Dendritic cell treated with granulocyte-macrophage colony-stimulating factor and Interleukin-4, amounts not matched to agents 40 ng/mL and 50 ng/mL, for 4 days (primary cell): ENCODE data around the gene TRIM17.

Experiments used
- H3K27ac Mint-ChIP-seq: one replicate; pipeline ENCODE4 v1.8.0; 2022; ENCODE audit warnings: mild to moderate bottlenecking, mixed read lengths
- H3K27me3 Mint-ChIP-seq: one replicate; pipeline ENCODE4 v1.8.0; 2022; ENCODE audit warnings: mild to moderate bottlenecking, mixed read lengths
- H3K36me3 Mint-ChIP-seq: one replicate; pipeline ENCODE4 v1.8.0; 2022; ENCODE audit warnings: low read depth, mixed read lengths
- H3K4me1 Mint-ChIP-seq: one replicate; pipeline ENCODE4 v1.8.0; 2022; ENCODE audit warnings: low read depth, mixed read lengths
- H3K4me3 Mint-ChIP-seq: one replicate; pipeline ENCODE4 v1.8.0; 2022; ENCODE audit warnings: mild to moderate bottlenecking, moderate library complexity, mixed read lengths
- H3K9me3 Mint-ChIP-seq: one replicate; pipeline ENCODE4 v1.8.0; 2022; ENCODE audit warnings: mixed read lengths
- intact Hi-C: fragments of 100-400 bp; cut with micrococcal nuclease; formaldehyde crosslinking; loops from one replicate; pipeline ENCODE4 v1.15.0; 2022

Gene TRIM17

DNA sequence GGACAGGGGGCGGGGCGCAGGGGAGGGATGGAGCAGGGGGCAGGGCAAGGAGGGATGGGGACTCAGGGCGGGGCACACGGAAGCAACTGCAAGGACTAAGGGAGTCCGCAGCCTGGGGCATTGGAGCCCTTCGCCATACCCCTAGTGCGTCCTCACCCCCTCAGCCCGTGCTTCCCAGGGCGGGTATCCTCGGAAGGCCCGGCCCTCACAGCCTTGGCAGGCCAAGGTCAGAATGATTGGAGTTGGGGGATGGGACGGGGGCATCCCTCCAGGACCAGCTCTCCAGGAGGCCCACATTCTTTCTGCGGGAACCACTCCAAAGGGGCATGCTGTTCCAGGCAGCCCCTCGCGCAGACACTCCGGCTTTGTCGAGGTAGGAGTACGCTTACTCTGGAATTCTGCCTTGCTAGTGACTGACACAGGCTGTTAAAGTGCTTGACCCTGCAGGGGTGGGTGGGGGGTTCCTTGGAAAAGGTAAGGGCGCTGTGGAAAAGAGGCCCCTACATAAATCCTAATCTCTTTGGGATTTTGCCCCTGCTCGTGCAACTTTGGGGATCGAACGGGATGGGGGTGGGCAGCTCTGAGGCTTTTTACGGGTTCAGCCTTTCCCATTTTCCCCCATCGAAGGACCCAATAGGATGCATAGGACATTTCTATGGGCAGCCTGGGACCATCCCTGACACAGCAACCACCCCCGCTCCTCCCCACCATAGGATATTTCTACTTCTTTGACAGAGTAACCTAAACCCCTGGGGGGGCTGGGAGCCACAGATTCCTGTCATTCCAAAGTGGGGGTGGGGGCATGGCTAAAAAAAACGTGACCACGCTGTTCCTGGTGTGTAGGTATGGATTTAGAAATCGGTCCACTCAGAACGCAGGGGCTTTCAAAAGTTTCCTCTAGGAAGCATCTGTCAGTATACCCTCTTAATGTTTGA lies 9.3 kb downstream of the TRIM17 start:
- Mint-ChIP-seq H3K27me3 (no peaks in the 10 kb centered on the region), H3K9me3 (no peaks in the 10 kb centered on the region), H3K36me3 (peaks cover 58% of the 10 kb centered on the region), H3K4me1 (peaks cover 55% of the 10 kb centered on the region), H3K4me3 (peak overlapping the region; percentile 96), H3K27ac (peak overlapping the region; percentile 92)
- intact Hi-C loops = loop anchor here (2.0 to 10.0 kb wide), 3 partner anchors 51 to 843 kb away; partner anchors contain the start of genes C1orf35, MRPL55 and ZNF678

DNA sequence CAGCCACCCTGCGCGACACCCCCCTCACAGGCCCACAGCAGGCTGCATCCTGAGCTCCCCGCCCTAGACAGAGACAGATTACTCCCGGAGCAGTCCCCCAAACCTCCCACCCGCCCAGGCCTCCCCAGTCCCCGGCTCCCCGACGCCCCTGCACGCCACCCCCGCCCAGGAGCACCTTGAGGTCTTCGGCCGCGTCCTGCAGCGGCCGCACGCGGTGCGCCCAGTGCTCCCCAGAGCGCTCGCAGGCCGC lies 10.8 kb downstream of the TRIM17 start:
- peaks cover 70% of the 10 kb centered on the region for H3K4me1 Mint-ChIP-seq
- peak overlapping the region; percentile 96 for H3K4me3 Mint-ChIP-seq
- intact Hi-C loops = loop anchor here (2.0 to 10.0 kb wide), 3 partner anchors 53 to 841 kb away; partner anchors contain the start of genes C1orf35, MRPL55 and ZNF678
- H3K36me3 Mint-ChIP-seq = peaks cover 62% of the 10 kb centered on the region
- H3K27ac Mint-ChIP-seq = peak overlapping the region; percentile 92
- no peaks in the 10 kb centered on the region for H3K9me3 Mint-ChIP-seq
- no peaks in the 10 kb centered on the region for H3K27me3 Mint-ChIP-seq

DNA sequence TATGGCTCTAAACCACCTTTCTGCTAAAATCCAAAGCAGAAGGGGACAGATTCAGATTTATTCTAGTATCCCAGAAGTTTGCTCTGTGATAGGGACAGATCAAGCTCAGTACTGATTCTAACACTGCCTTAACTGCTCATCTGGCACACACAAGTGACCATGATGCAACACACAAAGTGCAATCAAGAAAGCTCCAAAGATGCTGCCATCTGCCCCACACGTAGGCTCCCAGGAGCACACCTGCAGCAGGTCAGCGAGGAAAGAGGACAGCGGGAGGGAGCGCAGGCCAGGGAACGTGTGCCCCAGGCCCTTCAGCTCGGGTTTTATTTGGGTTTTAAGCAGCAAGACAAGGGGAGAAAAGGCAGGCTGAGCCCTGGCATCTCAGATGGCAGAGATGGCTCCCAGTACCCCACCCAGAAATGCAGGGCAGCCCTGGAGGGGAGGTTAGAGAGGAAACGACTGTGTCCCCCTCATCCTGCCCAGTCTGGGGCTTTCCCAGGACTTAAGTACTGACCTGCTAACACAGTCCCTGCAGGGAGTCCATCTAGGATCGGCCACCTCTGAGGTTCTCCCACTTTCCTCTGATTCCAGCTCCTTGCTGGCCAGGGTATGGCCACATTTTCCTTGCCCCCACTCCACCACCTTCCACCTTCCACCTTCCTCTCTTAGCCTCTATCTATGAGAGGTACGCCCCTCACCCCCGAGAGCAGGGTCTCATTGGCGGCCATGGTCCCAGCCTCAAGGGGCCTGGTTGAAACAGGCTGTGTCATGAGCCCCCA lies 11.3 kb downstream of the TRIM17 start:
- Mint-ChIP-seq H3K9me3 (no peaks in the 10 kb centered on the region), H3K27me3 (no peaks in the 10 kb centered on the region), H3K4me1 (peaks cover 72% of the 10 kb centered on the region), H3K4me3 (peak overlapping the region; percentile 96), H3K36me3 (peaks cover 62% of the 10 kb centered on the region), H3K27ac (peak overlapping the region; percentile 92)
- intact Hi-C loops = loop anchor here (10.0 kb wide), 2 partner anchors 301 to 841 kb away; partner anchors contain the start of genes C1orf35, MRPL55 and ZNF678

DNA sequence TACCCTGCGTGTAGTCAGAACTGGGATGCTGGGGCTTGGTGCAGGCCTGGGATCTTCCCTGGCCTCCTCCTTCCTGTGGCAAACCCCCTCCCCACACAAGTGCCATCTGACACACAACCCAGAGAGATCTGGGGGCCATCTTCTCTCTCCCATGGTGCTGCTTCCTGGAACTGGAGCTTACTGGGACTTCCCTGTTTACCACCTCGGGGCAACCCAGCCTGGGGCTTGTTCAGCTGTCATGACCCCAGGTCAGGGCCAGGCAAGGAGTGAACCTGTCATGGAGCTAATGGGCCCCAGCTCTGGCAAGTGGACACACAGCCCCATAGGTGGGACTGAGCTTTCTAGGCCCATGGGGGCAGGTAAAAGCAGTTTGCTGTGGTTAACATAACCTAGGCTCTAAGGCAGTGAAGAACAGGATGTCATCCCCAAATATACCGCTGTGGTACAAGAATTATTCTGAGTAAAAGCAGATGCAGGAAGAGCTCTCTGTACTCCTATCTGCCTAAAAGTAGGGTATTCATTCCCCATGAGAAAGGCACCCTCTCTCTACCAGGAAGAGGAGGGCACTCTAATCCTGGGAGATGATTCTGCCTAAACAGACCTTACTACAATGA lies 12.4 kb downstream of the TRIM17 start:
- Mint-ChIP-seq H3K9me3 (no peaks in the 10 kb centered on the region), H3K36me3 (peaks cover 69% of the 10 kb centered on the region), H3K4me1 (peaks cover 75% of the 10 kb centered on the region), H3K4me3 (peak overlapping the region; percentile 24), H3K27me3 (no peaks in the 10 kb centered on the region), H3K27ac (peak overlapping the region; percentile 50)
- intact Hi-C loops = loop anchor here (10.0 kb wide), 2 partner anchors 299 to 839 kb away; partner anchors contain the start of genes C1orf35, MRPL55 and ZNF678

DNA sequence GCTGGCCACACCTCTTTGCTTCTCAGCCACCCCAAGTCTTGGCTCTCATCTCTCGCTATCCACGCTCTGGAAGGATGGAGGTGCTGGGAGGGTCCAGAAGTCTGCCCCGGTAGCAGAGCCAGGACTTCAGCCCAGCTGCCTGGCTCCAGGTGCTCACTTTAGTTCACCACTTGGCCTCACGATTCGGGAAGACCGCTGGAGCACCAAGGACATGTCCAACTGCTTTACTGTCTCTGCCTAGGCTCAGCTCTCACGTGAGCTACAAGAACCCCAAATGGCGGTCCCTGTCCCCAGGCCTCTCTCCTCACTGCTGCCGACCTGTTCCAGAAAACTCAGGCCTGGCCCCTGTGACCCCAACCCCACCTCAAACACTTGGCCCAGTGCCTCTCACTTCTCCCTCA lies 13.4 kb downstream of the TRIM17 start:
- H3K4me3 Mint-ChIP-seq = no peak overlapping the region
- peaks cover 66% of the 10 kb centered on the region for H3K4me1 Mint-ChIP-seq
- intact Hi-C loops = loop anchor here (10.0 kb wide), 2 partner anchors 298 to 838 kb away; partner anchors contain the start of genes C1orf35, MRPL55 and ZNF678
- H3K27me3 Mint-ChIP-seq = no peaks in the 10 kb centered on the region
- peak overlapping the region; percentile 4 for H3K27ac Mint-ChIP-seq
- peaks cover 78% of the 10 kb centered on the region for H3K36me3 Mint-ChIP-seq
- no peaks in the 10 kb centered on the region for H3K9me3 Mint-ChIP-seq

DNA sequence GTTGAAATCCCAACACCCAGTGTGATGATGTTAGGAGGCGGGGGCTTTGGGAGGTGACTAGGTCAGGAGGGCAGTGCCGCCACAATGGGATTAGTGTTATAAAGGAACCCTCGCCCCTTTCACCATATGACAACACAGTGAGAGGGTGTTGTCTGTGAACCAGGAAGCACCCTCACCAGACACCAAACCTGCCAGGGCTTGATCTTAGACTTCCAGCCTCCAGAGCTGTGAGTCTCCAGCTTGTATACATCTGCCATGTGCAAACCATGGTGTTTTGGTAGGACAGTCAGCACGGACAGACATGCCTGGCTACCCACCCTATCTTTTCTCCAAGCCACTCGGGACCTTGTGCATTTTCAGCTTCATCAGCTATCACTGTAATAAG lies 14.0 kb downstream of the TRIM17 start:
- Mint-ChIP-seq H3K9me3 (no peaks in the 10 kb centered on the region), H3K27me3 (no peaks in the 10 kb centered on the region), H3K27ac (no peak overlapping the region), H3K4me3 (no peak overlapping the region), H3K36me3 (peaks cover 84% of the 10 kb centered on the region), H3K4me1 (peaks cover 60% of the 10 kb centered on the region)
- intact Hi-C loops = loop anchor here (10.0 kb wide), 2 partner anchors 298 to 838 kb away; partner anchors contain the start of genes C1orf35, MRPL55 and ZNF678

DNA sequence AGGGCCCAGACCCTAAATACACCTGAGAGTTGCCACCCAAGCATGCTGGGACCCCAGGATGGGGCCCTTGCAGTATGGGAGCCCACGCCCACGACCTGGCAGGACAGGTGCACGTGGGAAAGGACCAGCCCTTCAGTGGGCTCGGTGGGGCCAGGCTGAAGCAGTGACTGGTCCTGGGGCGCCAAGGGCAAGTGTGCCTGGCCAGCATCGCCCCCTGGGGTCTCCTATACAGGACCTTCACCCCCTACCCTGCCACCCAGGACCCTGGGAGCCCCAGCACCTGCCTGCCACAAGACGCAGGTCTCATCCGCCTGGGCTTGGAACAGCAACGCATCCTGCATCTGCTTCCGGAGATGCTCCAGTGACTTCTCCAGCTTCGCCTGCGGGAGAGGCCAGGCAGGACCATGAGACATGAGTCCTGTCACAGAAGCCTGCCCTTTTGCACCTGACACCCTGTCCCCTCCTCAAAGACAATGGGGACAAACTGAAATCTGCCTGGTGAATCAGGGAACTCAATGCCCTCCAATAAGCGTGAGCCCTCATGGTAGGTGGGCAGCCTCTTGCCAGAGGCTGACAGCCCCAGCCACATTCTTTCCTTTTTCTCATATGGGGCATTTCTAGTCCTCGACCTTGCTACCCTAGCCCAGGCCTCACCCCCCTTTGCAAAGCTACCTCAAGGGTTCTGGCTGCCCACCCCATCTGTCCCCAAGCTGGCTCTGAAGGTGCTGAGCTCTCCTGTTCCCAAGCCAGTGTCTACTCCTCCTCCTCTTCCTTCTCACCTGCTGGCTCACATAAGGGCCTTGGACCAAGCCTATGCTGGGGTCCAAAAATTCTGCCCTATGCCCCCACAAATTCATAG lies 14.7 kb downstream of the TRIM17 start:
- intact Hi-C loops = loop anchor here (10.0 kb wide), 2 partner anchors 297 to 837 kb away; partner anchors contain the start of genes C1orf35, MRPL55 and ZNF678
- no peaks in the 10 kb centered on the region for H3K27me3 Mint-ChIP-seq
- H3K4me1 Mint-ChIP-seq = peaks cover 59% of the 10 kb centered on the region
- no peak overlapping the region for H3K27ac Mint-ChIP-seq
- H3K9me3 Mint-ChIP-seq = no peaks in the 10 kb centered on the region
- peaks cover 91% of the 10 kb centered on the region for H3K36me3 Mint-ChIP-seq
- no peak overlapping the region for H3K4me3 Mint-ChIP-seq

DNA sequence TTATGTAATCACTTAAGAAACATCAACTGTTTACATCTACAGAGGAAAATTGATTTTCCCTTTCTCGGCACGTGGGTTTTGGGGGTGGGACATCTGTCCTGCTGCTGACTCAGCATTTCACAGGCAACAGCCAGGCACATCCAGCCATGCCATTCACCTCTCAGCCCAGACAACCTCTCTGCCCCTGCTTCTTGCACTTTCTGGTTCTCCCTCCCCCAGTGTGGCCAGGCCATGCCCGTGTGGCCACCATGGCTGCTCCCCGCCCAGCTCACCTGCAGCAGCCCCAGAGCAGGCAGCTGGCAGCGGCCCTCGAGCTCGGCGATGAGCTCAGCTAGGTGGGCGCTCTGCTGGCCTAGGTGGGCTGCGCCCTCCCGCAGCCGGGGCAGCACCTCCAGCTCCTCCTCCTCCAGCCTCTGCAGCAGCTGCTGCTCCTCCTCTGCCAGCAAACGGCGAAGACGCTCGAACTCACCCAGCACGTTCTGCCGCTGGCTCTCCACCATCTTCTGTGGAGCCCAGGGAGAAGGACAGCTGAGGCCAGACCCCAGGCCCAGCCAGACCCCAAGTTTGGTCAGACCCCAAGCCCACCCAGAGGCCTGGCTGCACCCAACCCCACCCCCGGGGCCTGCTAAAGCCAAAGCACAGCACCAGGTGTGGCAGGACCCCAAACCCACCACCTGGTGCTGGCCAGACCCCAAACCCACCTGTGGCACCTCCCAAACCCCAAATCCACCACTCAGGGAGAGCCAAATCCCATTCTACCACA lies 15.8 kb downstream of the TRIM17 start:
- H3K4me1 Mint-ChIP-seq = peaks cover 59% of the 10 kb centered on the region
- intact Hi-C loops = loop anchor here (10.0 kb wide), 2 partner anchors 296 to 836 kb away; partner anchors contain the start of genes C1orf35, MRPL55 and ZNF678
- H3K27ac Mint-ChIP-seq = no peak overlapping the region
- H3K9me3 Mint-ChIP-seq = no peaks in the 10 kb centered on the region
- H3K4me3 Mint-ChIP-seq = no peak overlapping the region
- H3K36me3 Mint-ChIP-seq = peaks cover 95% of the 10 kb centered on the region
- H3K27me3 Mint-ChIP-seq = no peaks in the 10 kb centered on the region

DNA sequence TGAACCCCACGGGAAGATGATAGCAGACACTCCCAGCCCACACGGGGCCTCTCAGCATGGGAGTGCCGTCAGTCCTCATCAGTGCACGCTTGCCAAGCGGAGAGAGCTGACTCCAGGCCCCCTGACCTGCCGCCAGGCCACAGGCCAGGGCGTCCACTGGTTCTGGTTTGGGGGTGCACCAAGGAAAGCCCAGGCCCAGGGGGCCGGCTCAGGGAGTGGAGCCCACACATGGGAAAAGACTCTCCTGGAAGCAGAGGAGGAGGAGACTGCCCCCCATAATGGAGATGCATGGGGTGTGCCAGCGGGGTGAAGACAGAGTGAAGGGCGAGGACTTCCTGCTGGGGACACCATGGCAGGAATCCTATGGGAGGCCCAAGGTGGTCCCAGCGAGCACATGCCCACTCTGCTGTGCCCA lies 16.4 kb downstream of the TRIM17 start:
- Mint-ChIP-seq H3K36me3 (peaks cover 95% of the 10 kb centered on the region), H3K27me3 (no peaks in the 10 kb centered on the region), H3K27ac (no peak overlapping the region), H3K4me3 (no peak overlapping the region), H3K4me1 (peaks cover 53% of the 10 kb centered on the region), H3K9me3 (no peaks in the 10 kb centered on the region)
- intact Hi-C loops = loop anchor here (10.0 kb wide), 2 partner anchors 295 to 835 kb away; partner anchors contain the start of genes C1orf35, MRPL55 and ZNF678

DNA sequence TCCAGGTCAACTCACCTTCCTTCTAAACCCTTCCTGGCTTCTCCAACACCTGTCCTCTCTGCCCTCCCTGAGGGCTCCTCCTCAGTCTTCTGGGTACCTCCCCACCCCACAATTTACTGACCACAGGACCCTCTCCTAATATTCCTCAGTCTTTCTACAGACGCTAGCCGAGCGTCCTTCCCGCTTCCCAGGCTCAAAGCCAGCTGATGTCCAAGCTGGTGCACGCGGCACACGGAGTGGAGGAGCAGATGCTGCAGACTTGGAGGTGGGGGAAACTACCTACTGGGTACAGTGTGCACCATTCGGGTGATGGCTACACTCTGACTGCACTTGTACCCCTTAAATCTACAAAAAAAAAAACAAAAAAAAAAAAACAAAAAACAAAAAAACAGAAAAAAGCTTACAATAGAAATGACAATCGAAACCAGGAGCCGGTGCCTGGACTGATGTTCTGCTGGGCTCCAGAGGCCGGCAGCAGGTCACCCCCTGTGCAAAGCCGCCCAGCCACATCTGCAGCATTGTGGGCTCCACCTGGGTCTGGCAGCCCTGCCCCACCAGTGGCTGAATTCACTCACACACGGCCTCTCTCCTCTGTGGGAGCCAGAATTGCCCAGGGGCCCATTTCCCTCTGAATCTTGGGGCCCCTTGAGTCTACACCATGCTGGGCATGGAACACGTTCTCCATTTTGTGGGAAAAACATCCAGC lies 17.0 kb downstream of the TRIM17 start:
- intact Hi-C loops = loop anchor here (10.0 kb wide), 2 partner anchors 295 to 835 kb away; partner anchors contain the start of genes C1orf35, MRPL55 and ZNF678
- H3K36me3 Mint-ChIP-seq = peaks cover 100% of the 10 kb centered on the region
- no peaks in the 10 kb centered on the region for H3K27me3 Mint-ChIP-seq
- no peak overlapping the region for H3K27ac Mint-ChIP-seq
- no peak overlapping the region for H3K4me3 Mint-ChIP-seq
- H3K4me1 Mint-ChIP-seq = peaks cover 48% of the 10 kb centered on the region
- no peaks in the 10 kb centered on the region for H3K9me3 Mint-ChIP-seq

DNA sequence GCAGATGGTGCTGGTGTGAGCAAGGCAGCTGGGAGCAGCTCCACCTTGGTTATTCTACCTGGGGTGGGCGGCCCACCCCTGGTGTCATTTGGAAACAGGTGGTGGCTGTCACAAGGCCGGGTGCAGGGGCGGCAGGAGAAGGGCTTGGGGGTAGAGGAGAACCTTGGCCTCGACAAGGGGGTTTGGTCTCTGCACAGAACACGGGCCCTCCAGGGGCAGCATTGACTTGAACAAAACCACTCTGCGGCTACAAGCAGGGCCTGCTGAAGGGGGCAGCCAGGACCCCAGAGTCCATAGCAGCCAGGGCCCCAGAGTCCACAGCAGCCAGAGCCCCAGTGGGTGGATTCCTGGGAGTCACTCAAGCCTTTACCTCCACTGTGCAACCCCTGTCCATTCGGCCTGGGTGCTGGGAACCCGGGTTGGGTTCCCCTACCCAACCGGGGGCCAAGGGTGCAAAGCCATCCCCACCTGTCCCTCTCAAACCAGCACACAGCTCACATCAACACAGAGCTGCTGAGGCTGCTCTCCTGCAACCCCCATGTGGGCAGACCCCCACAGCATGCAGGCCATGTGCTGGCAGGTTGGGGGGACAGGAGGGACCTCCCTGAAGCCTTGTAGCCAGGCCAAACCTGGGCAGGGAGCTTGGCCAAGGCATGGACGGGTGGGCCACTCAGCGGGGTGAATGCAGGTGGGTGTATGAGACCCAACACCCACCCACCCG lies 17.8 kb downstream of the TRIM17 start:
- Mint-ChIP-seq H3K4me1 (peaks cover 40% of the 10 kb centered on the region), H3K27me3 (no peaks in the 10 kb centered on the region)
- intact Hi-C loops = no loop called here

More for the DNA sequence above, 17.8 kb downstream of the TRIM17 start:
- Mint-ChIP-seq H3K36me3 (peaks cover 100% of the 10 kb centered on the region), H3K4me3 (no peak overlapping the region), H3K27ac (no peak overlapping the region), H3K9me3 (no peaks in the 10 kb centered on the region)
